Kidney (tissue), 14 donors: ENCODE data around the gene MYRIP. TPM values are rescaled to one million over a fixed set of nuclear protein-coding genes. Genes with fewer than 3 reads are reported as not detected.
A peak's percentile ranks its signal among the peaks of the same experiment; 100 is the strongest.

Experiments used
- DNase-seq, 5 donors: peaks; one replicate each; pipeline ENCODE4 v3.0.0-alpha.2; 2013 to 2020
- FAIRE-seq: peaks from 2 replicates; lab custom pipeline; 2012; peaks lifted over from hg19 to GRCh38; lab: Jason Lieb, UNC
- H3K27ac ChIP-seq, 2 donors: one replicate each; pipeline ENCODE4 v1.7.0; 2013; ENCODE audit warnings: low read depth in 2 of 2, low read length in 2 of 2, inconsistent platforms in 1 of 2
- H3K27me3 ChIP-seq: one replicate; pipeline ENCODE4 v1.7.1; 2013; ENCODE audit warnings: low read length, inconsistent platforms; ENCODE audit not compliant: control insufficient read depth, insufficient read depth
- H3K36me3 ChIP-seq, 3 donors: one replicate each; pipeline versions ENCODE4 v1.7.0 to v1.7.1; 2013; ENCODE audit warnings: low read length in 3 of 3, control low read depth in 1 of 3, inconsistent platforms in 1 of 3; ENCODE audit not compliant: insufficient read depth in 3 of 3, control insufficient read depth in 2 of 3
- H3K4me1 ChIP-seq, 3 donors: one replicate each; pipeline versions ENCODE4 v1.7.0 to v1.7.1; 2013; ENCODE audit warnings: low read length in 3 of 3, inconsistent platforms in 1 of 3, low read depth in 1 of 3; ENCODE audit not compliant: control insufficient read depth in 2 of 3, insufficient read depth in 2 of 3
- H3K4me3 ChIP-seq, 3 donors: one replicate each; pipeline versions ENCODE4 v1.7.0 to v1.8.1; 2013; ENCODE audit warnings: low read length in 3 of 3, control low read depth in 1 of 3, inconsistent platforms in 1 of 3
- H3K9ac ChIP-seq, 3 donors: one replicate each; pipeline versions ENCODE4 v1.7.0 to v1.7.1; 2013; ENCODE audit warnings: low read length in 3 of 3, control low read depth in 1 of 3, inconsistent platforms in 1 of 3
- H3K9me3 ChIP-seq, 3 donors: one replicate each; pipeline versions ENCODE4 v1.7.0 to v1.7.1; 2013; ENCODE audit warnings: low read length in 3 of 3, control low read depth in 1 of 3, inconsistent platforms in 1 of 3; ENCODE audit not compliant: control insufficient read depth in 2 of 3, insufficient read depth in 1 of 3
- CTCF ChIP-seq: IDR thresholded peaks from 3 replicates; pipeline ENCODE4 v1.5.1; 2012; ENCODE audit warnings: mild to moderate bottlenecking, moderate library complexity, borderline replicate concordance; ENCODE audit not compliant: insufficient read depth; ENCODE audit errors: extremely low read depth
- intact Hi-C: fragments of 100-400 bp; cut with DNase I; formaldehyde crosslinking; loops from one replicate; pipeline ENCODE4 v1.11.1; 2022
- polyA plus RNA-seq: library from polyadenylated mRNA; stranded (reverse); fragments of 350-450 nt; fragmentation: Illumina TruSeq; extraction: RNeasy Lipid Tissue Mini Kit (QIAGEN cat#74804); gene quantifications from one replicate; pipeline ENCODE4 v1.2.3, GENCODE V29; 2014; ENCODE audit warnings: low read depth, low replicate concordance; ENCODE audit not compliant: insufficient read depth
- total RNA-seq: library from RNA; stranded (reverse); fragmentation: NEBNext Ultra II Directional; extraction: Animal tissue kit (Norgen Biotek cat#: 25700); gene quantifications from one replicate; pipeline ENCODE4 v1.2.1, GENCODE V29; 2021
- donor health status: control.
- donor health status: control.
- donor health status: control.
- donor health status: control.
- donor health status: control.
- donor health status: DM: yes; HTN: yes; CAD: no.
- donor health status: Normal renal cell carcinoma (clear cell type).

MYRIP gene
- total and polyA plus RNA-seq, 2 donors from 2014 or later: 0.92 to 6.6 TPM

- no peaks in the 10 kb centered on the region for H3K36me3 ChIP-seq
- no peak overlapping the region for H3K27ac ChIP-seq
- H3K27me3 ChIP-seq: no peaks in the 10 kb centered on the region
- TF ChIP-seq CTCF: no peak
- FAIRE-seq: no peak
- intact Hi-C loops: no loop called here
- H3K9me3 ChIP-seq: no peaks in the 10 kb centered on the region
- H3K4me1 ChIP-seq: no peaks in the 10 kb centered on the region
- no peak overlapping the region for H3K9ac ChIP-seq
- H3K4me3 ChIP-seq: no peak overlapping the region
- no peak for DNase-seq
These were observed 228.2 kb downstream of the MYRIP start for GRCh38 chr3:40037582-40037981.

- intact Hi-C loops: no loop called here
- Histone ChIP-seq H3K9ac (no peak overlapping the region), H3K27me3 (no peaks in the 10 kb centered on the region), H3K4me3 (no peak overlapping the region), H3K9me3 (no peaks in the 10 kb centered on the region), H3K27ac (no peak overlapping the region), H3K4me1 (no peaks in the 10 kb centered on the region), H3K36me3 (no peaks in the 10 kb centered on the region)
- DNase-seq: peak in 2 of 5 donors; percentile 9 to 18
- no peak for FAIRE-seq
- no peak for TF ChIP-seq CTCF
These were observed 233.5 kb downstream of the MYRIP start for GRCh38 chr3:40042752-40043443.

GRCh38 chr3:40043444-40043755 lies 234.0 kb downstream of the MYRIP start:
- no peak overlapping the region for H3K9ac ChIP-seq
- DNase-seq (peak in 1 of 5 donors; percentile 6), FAIRE-seq (no peak)
- intact Hi-C loops: no loop called here
- no peaks in the 10 kb centered on the region for H3K9me3 ChIP-seq
- no peaks in the 10 kb centered on the region for H3K36me3 ChIP-seq
- H3K27me3 ChIP-seq: no peaks in the 10 kb centered on the region
- no peak overlapping the region for H3K4me3 ChIP-seq
- no peak overlapping the region for H3K27ac ChIP-seq
- no peak for TF ChIP-seq CTCF
- no peaks in the 10 kb centered on the region for H3K4me1 ChIP-seq

GRCh38 chr3:40044487-40044886 lies 235.1 kb downstream of the MYRIP start:
- H3K9me3 ChIP-seq: no peaks in the 10 kb centered on the region
- no peak for TF ChIP-seq CTCF
- H3K36me3 ChIP-seq: no peaks in the 10 kb centered on the region
- FAIRE-seq (no peak), DNase-seq (no peak)
- H3K27me3 ChIP-seq: no peaks in the 10 kb centered on the region
- no peak overlapping the region for H3K9ac ChIP-seq
- intact Hi-C loops: no loop called here
- no peak overlapping the region for H3K4me3 ChIP-seq
- H3K27ac ChIP-seq: no peak overlapping the region
- no peaks in the 10 kb centered on the region for H3K4me1 ChIP-seq
